Mucosa of gallbladder (tissue), 1 donor: Measurements from ENCODE around the gene LEPR. TPM values are rescaled to one million over a fixed set of nuclear protein-coding genes. Genes with fewer than 3 reads are reported as not detected.

Experiments used
- DNase-seq: peaks from one replicate; pipeline ENCODE4 v3.0.0-alpha.2; 2020; ENCODE audit warnings: low spot score
- total RNA-seq: library from RNA; stranded (reverse); gene quantifications from one replicate; pipeline ENCODE4 v1.2.1, GENCODE V29; 2021
- donor health status: DM: no; HTN: no; CAD: no.

Gene LEPR
- total RNA-seq, 1 donor from 2014 or later, result 13.1 TPM

- no peak for DNase-seq
Observed at GRCh38 chr1:65412256-65412983, 8.0 kb upstream of the LEPR start.

- DNase-seq, result no peak
Observed at GRCh38 chr1:65412984-65413375, 7.5 kb upstream of the LEPR start.

- no peak for DNase-seq
Observed at GRCh38 chr1:65414538-65414937, 5.9 kb upstream of the LEPR start.

- no peak for DNase-seq
Observed at GRCh38 chr1:65416767-65417166, 3.7 kb upstream of the LEPR start.

- no peak for DNase-seq
Observed at GRCh38 chr1:65417729-65418128, 2.7 kb upstream of the LEPR start.

- DNase-seq, result no peak
Observed at GRCh38 chr1:65418522-65419185, 1.8 kb upstream of the LEPR start.

- peak; percentile 99 for DNase-seq
Observed at GRCh38 chr1:65419681-65420589, 533 bp upstream of the LEPR start.

- DNase-seq, result no peak
Observed at GRCh38 chr1:65421351-65422025, 1.0 kb downstream of the LEPR start.

GRCh38 chr1:65422241-65423203 is 2.1 kb downstream of the LEPR start:
- DNase-seq, result no peak

GRCh38 chr1:65423884-65424572 is 3.6 kb downstream of the LEPR start:
- no peak for DNase-seq

- DNase-seq, result no peak
Observed at GRCh38 chr1:65424573-65424889, 4.1 kb downstream of the LEPR start.

- DNase-seq, result no peak
Observed at GRCh38 chr1:65425006-65425405, 4.5 kb downstream of the LEPR start.

- DNase-seq, result no peak
Observed at GRCh38 chr1:65425697-65426096, 5.2 kb downstream of the LEPR start.

- DNase-seq, result no peak
Observed at GRCh38 chr1:65429078-65429477, 8.6 kb downstream of the LEPR start.

GRCh38 chr1:65429806-65430205 is 9.3 kb downstream of the LEPR start:
- DNase-seq, result no peak

GRCh38 chr1:65431111-65431705 is 10.7 kb downstream of the LEPR start:
- DNase-seq, result no peak

GRCh38 chr1:65432918-65433317 is 12.4 kb downstream of the LEPR start:
- DNase-seq, result no peak

- no peak for DNase-seq
Observed at GRCh38 chr1:65434255-65434654, 13.8 kb downstream of the LEPR start.

GRCh38 chr1:65434760-65435159 is 14.3 kb downstream of the LEPR start:
- no peak for DNase-seq

- DNase-seq, result no peak
Observed at GRCh38 chr1:65435987-65436386, 15.5 kb downstream of the LEPR start.
